Smooth muscle cell (in vitro differentiated cells): ENCODE measurements around the gene NAALADL1. TPM values are rescaled to one million over a fixed set of nuclear protein-coding genes. Genes with fewer than 3 reads are reported as not detected.

Experiments
- DNase-seq: peaks from one replicate; lab custom pipeline; 2025; ENCODE audit not compliant: unreplicated experiment; lab: John Stamatoyannopoulos, UW
- H2AFZ ChIP-seq: fragments of 200-600 bp; sonication (generic); 2 replicates; pipeline ENCODE4 v1.6.0; 2016; ENCODE audit warnings: antibody characterized with exemption, low read depth, mild to moderate bottlenecking
- H3F3A ChIP-seq: fragments of 200-600 bp; sonication (generic); 2 replicates; pipeline ENCODE4 v1.6.0; 2017; ENCODE audit warnings: antibody characterized with exemption, low read depth
- H3K27ac ChIP-seq: fragments of 200-600 bp; sonication (generic); 2 replicates; pipeline ENCODE4 v1.5.1; 2016; ENCODE audit warnings: low read depth, mild to moderate bottlenecking
- H3K27me3 ChIP-seq: fragments of 200-600 bp; sonication (generic); 2 replicates; pipeline ENCODE4 v1.6.1; 2016; ENCODE audit warnings: low read depth, mild to moderate bottlenecking
- H3K36me3 ChIP-seq: fragments of 200-600 bp; sonication (generic); 2 replicates; pipeline ENCODE4 v1.5.1; 2016; ENCODE audit warnings: low read depth
- H3K4me1 ChIP-seq: fragments of 200-600 bp; sonication (generic); 2 replicates; pipeline ENCODE4 v1.5.1; 2016; ENCODE audit warnings: low read depth
- H3K4me2 ChIP-seq: fragments of 200-600 bp; sonication (generic); 2 replicates; pipeline ENCODE4 v1.6.0; 2016; ENCODE audit warnings: mild to moderate bottlenecking
- H3K4me3 ChIP-seq: fragments of 200-600 bp; sonication (generic); 2 replicates; pipeline ENCODE4 v1.5.1; 2016; ENCODE audit warnings: mild to moderate bottlenecking
- H3K79me2 ChIP-seq: fragments of 200-600 bp; sonication (generic); 2 replicates; pipeline ENCODE4 v1.6.0; 2016; ENCODE audit warnings: low read depth, mild to moderate bottlenecking
- H3K9ac ChIP-seq: fragments of 200-600 bp; sonication (generic); 2 replicates; pipeline ENCODE4 v1.6.0; 2016; ENCODE audit warnings: low read depth
- H3K9me3 ChIP-seq: fragments of 200-600 bp; sonication (generic); replicated peaks from 2 replicates; pipeline ENCODE4 v1.5.1; 2016; ENCODE audit warnings: low read depth
- H4K20me1 ChIP-seq: fragments of 200-600 bp; sonication (generic); 2 replicates; pipeline ENCODE4 v1.6.0; 2016; ENCODE audit warnings: low read depth
- CTCF ChIP-seq: fragments of 200-600 bp; sonication (generic); IDR thresholded peaks from 2 replicates; pipeline ENCODE4 v1.5.1; 2017; ENCODE audit warnings: borderline replicate concordance, mild to moderate bottlenecking, antibody characterized with exemption; ENCODE audit not compliant: insufficient read depth, poor library complexity, severe bottlenecking
- WGBS: methylation state at CpG from one replicate; pipeline ENCODE4 v1.1.7; 2016; ENCODE audit warnings: low lambda C conversion rate; 5-methylcytosine and 5-hydroxymethylcytosine counted together
- polyA plus RNA-seq: library from polyadenylated mRNA; unstranded; fragments of >200 nt; fragmentation: Nextera tagmentation; extraction: Ambion mirVana; gene quantifications from 2 replicates; pipeline ENCODE4 v1.2.1, GENCODE V29; 2016
- total RNA-seq: library from RNA; depleted of rRNA; stranded (reverse); fragments of >200 nt; gene quantifications from 2 replicates; pipeline ENCODE4 v1.2.3, GENCODE V29; 2014

The NAALADL1 gene
- total and polyA plus RNA-seq, 2 experiments from 2014 or later, result 1.0 to 7.0 TPM

GRCh38 chr11:65078151-65078550 lies 19.8 kb upstream of the NAALADL1 start:
- no peaks in the 10 kb centered on the region for H3K27me3 ChIP-seq
- H3K79me2 ChIP-seq, result peaks cover 15% of the 10 kb centered on the region
- H3K4me1 ChIP-seq, result peaks cover 7% of the 10 kb centered on the region
- H3K4me3 ChIP-seq, result no peak overlapping the region
- DNase-seq, result no peak
- H3K9me3 ChIP-seq, result no peaks in the 10 kb centered on the region
- H3K4me2 ChIP-seq, result no peak overlapping the region
- no peak overlapping the region for H3K27ac ChIP-seq
- H3K9ac ChIP-seq, result no peak overlapping the region
- WGBS, result 60% methylated on average over 3 of the region's 3 CpGs
- no peaks in the 10 kb centered on the region for H3F3A ChIP-seq
- TF ChIP-seq CTCF, result peak; percentile 42
- no peaks in the 10 kb centered on the region for H4K20me1 ChIP-seq
- no peaks in the 10 kb centered on the region for H3K36me3 ChIP-seq
- no peak overlapping the region for H2AFZ ChIP-seq

- H3K36me3 ChIP-seq, result no peaks in the 10 kb centered on the region
- H3K9me3 ChIP-seq, result no peaks in the 10 kb centered on the region
- peaks cover 8% of the 10 kb centered on the region for H3K79me2 ChIP-seq
- no peak overlapping the region for H3K9ac ChIP-seq
- no peak overlapping the region for H3K4me3 ChIP-seq
- no peak overlapping the region for H3K4me2 ChIP-seq
- H3K27me3 ChIP-seq, result no peaks in the 10 kb centered on the region
- WGBS, result 79% methylated on average over 4 of the region's 4 CpGs
- H3K4me1 ChIP-seq, result peaks cover under 1% of the 10 kb centered on the region
- no peaks in the 10 kb centered on the region for H3F3A ChIP-seq
- no peak overlapping the region for H3K27ac ChIP-seq
- no peaks in the 10 kb centered on the region for H4K20me1 ChIP-seq
- TF ChIP-seq CTCF, result no peak
- H2AFZ ChIP-seq, result no peak overlapping the region
- DNase-seq, result no peak
Observed at GRCh38 chr11:65077451-65077850, 19.1 kb upstream of the NAALADL1 start.

GRCh38 chr11:65072631-65072966 lies 14.2 kb upstream of the NAALADL1 start:
- Histone ChIP-seq H3K27me3 (no peaks in the 10 kb centered on the region), H3K4me1 (no peaks in the 10 kb centered on the region), H3K27ac (no peak overlapping the region), H3K36me3 (no peaks in the 10 kb centered on the region), H3K79me2 (no peaks in the 10 kb centered on the region), H3K4me3 (no peak overlapping the region), H3F3A (no peaks in the 10 kb centered on the region), H3K9ac (no peak overlapping the region), H3K9me3 (no peaks in the 10 kb centered on the region), H4K20me1 (no peaks in the 10 kb centered on the region), H3K4me2 (no peak overlapping the region), H2AFZ (no peak overlapping the region)
- no peak for TF ChIP-seq CTCF
- no peak for DNase-seq
- 74% methylated on average over 1 of the region's 1 CpG for WGBS

GRCh38 chr11:65071907-65072630 lies 13.7 kb upstream of the NAALADL1 start:
- Histone ChIP-seq H3K36me3 (no peaks in the 10 kb centered on the region), H3K27me3 (no peaks in the 10 kb centered on the region), H3K4me2 (no peak overlapping the region), H4K20me1 (no peaks in the 10 kb centered on the region), H2AFZ (no peak overlapping the region), H3K9me3 (no peaks in the 10 kb centered on the region), H3K4me1 (no peaks in the 10 kb centered on the region), H3K4me3 (no peak overlapping the region), H3K9ac (no peak overlapping the region), H3K79me2 (no peaks in the 10 kb centered on the region), H3K27ac (no peak overlapping the region), H3F3A (no peaks in the 10 kb centered on the region)
- no peak for DNase-seq
- TF ChIP-seq CTCF, result no peak
- WGBS, result 78% methylated on average over 4 of the region's 4 CpGs
